ENCODE data around the gene CDH13. TPM values are rescaled to one million over a fixed set of nuclear protein-coding genes. Genes with fewer than 3 reads are reported as not detected.

Gene CDH13
- total and polyA plus RNA-seq, 2 of the 8 experiments (the other 6 are each of a cell fraction or from before 2014, with no cell fraction given): 2.3 to 2.4 TPM

GRCh38 chr16:82664181-82664580 lies 37.4 kb downstream of the CDH13 start:
- Histone ChIP-seq H3K27me3 (replicated peaks in 1 of 4; ENCODE audit: control insufficient read depth in 3 of 4, extremely low read depth in 1 of 4, insufficient read depth in 3 of 4, low read length in 3 of 4) (no peaks in the 10 kb centered on the region), H4K8ac (ENCODE audit: extremely low read depth, insufficient read depth, low read length) (no peak overlapping the region), H3K56ac (replicated peaks; ENCODE audit: insufficient read length, low read depth, low read length) (no peak overlapping the region), H3K4me1 (replicated peaks in 1 of 4; ENCODE audit: control insufficient read depth in 3 of 4, insufficient read depth in 4 of 4, low read length in 3 of 4) (no peaks in the 10 kb centered on the region), H4K20me1 (replicated peaks in 1 of 2; ENCODE audit: control insufficient read depth in 1 of 2, insufficient read depth in 2 of 2, low read length in 2 of 2) (no peaks in the 10 kb centered on the region), H3K18ac (ENCODE audit: extremely low read depth, low read length) (no peak overlapping the region), H3K36me3 (ENCODE audit: control insufficient read depth in 2 of 4, insufficient read depth in 4 of 4, low read length in 3 of 4) (no peaks in the 10 kb centered on the region), H3K14ac (ENCODE audit: insufficient read length) (no peak overlapping the region), H2BK15ac (ENCODE audit: low read length) (no peak overlapping the region), H3K9me3 (ENCODE audit: insufficient read depth in 2 of 2, low read depth in 1 of 2, low read length in 1 of 2) (no peaks in the 10 kb centered on the region), H3K79me2 (ENCODE audit: control insufficient read depth in 1 of 2, insufficient read depth in 2 of 2, low read length in 2 of 2) (no peaks in the 10 kb centered on the region), H3K4ac (replicated peaks; ENCODE audit: insufficient read length, low read depth, low read length) (no peak overlapping the region), H3K79me1 (ENCODE audit: low read depth, low read length) (no peaks in the 10 kb centered on the region; the same call in 1 of the 2 replicates), H2AK5ac (ENCODE audit: low read depth, low read length) (no peak overlapping the region), H2AFZ (ENCODE audit: low read length) (no peak overlapping the region), H2BK12ac (ENCODE audit: low read depth, low read length) (no peak overlapping the region), H3K4me3 (ENCODE audit: extremely low read depth in 1 of 4, insufficient read depth in 2 of 4, low read depth in 3 of 4, low read length in 4 of 4) (no peak overlapping the region), H2BK5ac (ENCODE audit: low read depth, low read length) (no peak overlapping the region), H2BK20ac (ENCODE audit: low read length) (no peak overlapping the region), H4K5ac (ENCODE audit: insufficient read length, low read depth, low read length) (no peak overlapping the region), H3K9ac (replicated peaks in 1 of 4; ENCODE audit: extremely low read depth in 1 of 4, low read depth in 3 of 4, low read length in 3 of 4) (no peak overlapping the region), H3K23ac (ENCODE audit: insufficient read length) (no peak overlapping the region), H3K4me2 (ENCODE audit: insufficient read depth in 1 of 2, low read depth in 2 of 2, low read length in 2 of 2) (no peak overlapping the region), H2BK120ac (replicated peaks; ENCODE audit: low read depth, low read length) (no peak overlapping the region), H3K23me2 (ENCODE audit: low read depth, low read length) (no peaks in the 10 kb centered on the region), H4K91ac (replicated peaks; ENCODE audit: insufficient read length, low read length) (no peak overlapping the region), H3K27ac (ENCODE audit: low read depth, low read length) (no peak overlapping the region)
- CTCF ChIA-PET (ENCODE audit: partially characterized antibody): interaction anchor here (1.2 kb wide), 1 partner anchor 23 kb away, joined by 3 read pairs; no protein-coding TSS in a partner anchor
- DNase-seq (ENCODE audit: low read depth in 1 of 2, low spot score in 2 of 2) (no peak), FAIRE-seq (no peak)
- WGBS, 2 experiments (ENCODE audit: extremely low coverage in 1 of 2, insufficient coverage in 1 of 2, insufficient read length in 1 of 2, insufficient replicate concordance in 2 of 2, low coverage in 1 of 2, low lambda C conversion rate in 2 of 2, missing lambda C conversion rate in 1 of 2): 90% methylated on average over 2 of the region's 2 CpGs; no CpG with 5 or more reads in 1 of the 2 experiments
- POLR2A ChIA-PET (ENCODE audit: partially characterized antibody): no interaction called here
- TF ChIP-seq, protein P1, sequence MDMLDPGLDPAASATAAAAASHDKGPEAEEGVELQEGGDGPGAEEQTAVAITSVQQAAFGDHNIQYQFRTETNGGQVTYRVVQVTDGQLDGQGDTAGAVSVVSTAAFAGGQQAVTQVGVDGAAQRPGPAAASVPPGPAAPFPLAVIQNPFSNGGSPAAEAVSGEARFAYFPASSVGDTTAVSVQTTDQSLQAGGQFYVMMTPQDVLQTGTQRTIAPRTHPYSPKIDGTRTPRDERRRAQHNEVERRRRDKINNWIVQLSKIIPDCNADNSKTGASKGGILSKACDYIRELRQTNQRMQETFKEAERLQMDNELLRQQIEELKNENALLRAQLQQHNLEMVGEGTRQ (IDR thresholded peaks at IDR 0.05; ENCODE audit: low read length): no peak
- TF ChIP-seq CEBPB (IDR thresholded peaks at IDR 0.05; ENCODE audit: low read depth, low read length) (no peak), POLR2AphosphoS5 (IDR thresholded peaks at IDR 0.05; ENCODE audit: low read depth, low read length) (no peak), ASH2L (IDR thresholded peaks at IDR 0.05; ENCODE audit: low read length) (no peak), BCL11A (IDR thresholded peaks at IDR 0.05; ENCODE audit: low read depth in 2 of 2, low read length in 2 of 2) (no peak), RNF2 (IDR thresholded peaks at IDR 0.05; ENCODE audit: borderline replicate concordance, low read depth, low read length, missing control alignments, poor library complexity, severe bottlenecking) (no peak), TAF7 (optimal IDR thresholded peaks at IDR 0.05; ENCODE audit: borderline replicate concordance, low read depth, low read length) (no peak), TBP (IDR thresholded peaks at IDR 0.05; ENCODE audit: low read depth, low read length) (no peak), CBX8 (IDR thresholded peaks at IDR 0.05; ENCODE audit: borderline replicate concordance, low read depth, low read length) (no peak), PHF8 (conservative IDR thresholded peaks at IDR 0.05; ENCODE audit: low read depth, low read length) (no peak)
